ENCODE results near the gene TTC31. TPM values are rescaled to one million over a fixed set of nuclear protein-coding genes. Genes with fewer than 3 reads are reported as not detected.
"Not testable (repeated sequence)": the region's sequence is repeated elsewhere in the genome, so short reads cannot be mapped to it uniquely, and the experiment has no call there.

Gene TTC31
- total RNA-seq, 3 donors from 2014 or later: 27.2 to 34.1 (median 30.9) TPM

DNA sequence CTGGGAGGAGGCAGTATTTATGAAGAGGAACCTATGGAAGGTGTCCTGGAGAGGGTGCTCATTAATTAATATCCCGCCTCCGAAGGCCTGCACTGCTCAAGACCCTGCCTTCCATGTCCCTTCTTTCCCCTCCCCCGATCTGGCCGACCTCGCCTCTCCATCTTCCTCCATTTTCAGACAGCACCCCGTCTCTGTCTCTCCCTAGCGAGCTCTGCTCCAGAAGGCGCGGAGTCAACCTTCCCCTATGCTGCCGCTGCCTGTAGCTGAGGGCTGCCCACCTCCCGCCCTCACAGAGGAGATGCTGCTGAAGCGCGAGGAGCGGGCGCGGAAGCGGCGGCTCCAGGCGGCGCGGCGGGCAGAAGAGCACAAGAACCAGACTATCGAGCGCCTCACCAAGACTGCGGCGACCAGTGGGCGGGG, 25.7 kb upstream of the TTC31 start:
- H3K4me3 ChIP-seq: peak overlapping the region; percentile 27
- TF ChIP-seq, protein P1, sequence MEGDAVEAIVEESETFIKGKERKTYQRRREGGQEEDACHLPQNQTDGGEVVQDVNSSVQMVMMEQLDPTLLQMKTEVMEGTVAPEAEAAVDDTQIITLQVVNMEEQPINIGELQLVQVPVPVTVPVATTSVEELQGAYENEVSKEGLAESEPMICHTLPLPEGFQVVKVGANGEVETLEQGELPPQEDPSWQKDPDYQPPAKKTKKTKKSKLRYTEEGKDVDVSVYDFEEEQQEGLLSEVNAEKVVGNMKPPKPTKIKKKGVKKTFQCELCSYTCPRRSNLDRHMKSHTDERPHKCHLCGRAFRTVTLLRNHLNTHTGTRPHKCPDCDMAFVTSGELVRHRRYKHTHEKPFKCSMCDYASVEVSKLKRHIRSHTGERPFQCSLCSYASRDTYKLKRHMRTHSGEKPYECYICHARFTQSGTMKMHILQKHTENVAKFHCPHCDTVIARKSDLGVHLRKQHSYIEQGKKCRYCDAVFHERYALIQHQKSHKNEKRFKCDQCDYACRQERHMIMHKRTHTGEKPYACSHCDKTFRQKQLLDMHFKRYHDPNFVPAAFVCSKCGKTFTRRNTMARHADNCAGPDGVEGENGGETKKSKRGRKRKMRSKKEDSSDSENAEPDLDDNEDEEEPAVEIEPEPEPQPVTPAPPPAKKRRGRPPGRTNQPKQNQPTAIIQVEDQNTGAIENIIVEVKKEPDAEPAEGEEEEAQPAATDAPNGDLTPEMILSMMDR (IDR thresholded peaks at IDR 0.05): no peak
- no peaks in the 10 kb centered on the region for H3K36me3 ChIP-seq (ENCODE audit: low read depth)
- DNase-seq (peak in 1 of 3 donors; percentile 48), ATAC-seq (no peak)
- H3K4me1 ChIP-seq (ENCODE audit: low read depth): peaks cover 32% of the 10 kb centered on the region
- no peaks in the 10 kb centered on the region for H3K9me3 ChIP-seq
- intact Hi-C loops (cut with DNase I, micrococcal nuclease): no loop called here

DNA sequence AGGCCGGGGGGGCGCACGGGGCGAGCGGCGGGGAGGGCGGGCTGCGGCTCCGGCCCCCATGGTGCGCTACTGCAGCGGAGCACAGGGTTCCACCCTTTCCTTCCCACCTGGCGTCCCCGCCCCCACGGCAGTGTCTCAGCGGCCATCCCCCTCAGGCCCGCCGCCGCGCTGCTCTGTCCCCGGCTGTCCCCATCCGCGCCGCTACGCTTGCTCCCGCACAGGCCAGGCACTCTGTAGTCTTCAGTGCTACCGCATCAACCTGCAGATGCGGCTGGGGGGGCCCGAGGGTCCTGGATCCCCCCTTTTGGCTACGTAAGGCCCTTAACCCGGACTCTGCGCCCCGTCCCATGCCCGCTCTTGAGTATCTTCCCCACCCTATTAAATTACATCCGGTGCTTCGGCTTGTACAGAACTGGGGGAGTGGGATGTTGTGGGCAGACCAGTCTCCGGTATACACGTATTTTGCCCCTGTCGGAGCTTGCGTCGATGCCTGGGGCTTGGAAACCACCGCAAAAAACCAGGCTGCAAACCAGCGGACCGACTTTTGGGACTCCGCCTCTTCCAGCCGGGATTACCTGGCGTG, 25.2 kb upstream of the TTC31 start:
- H3K36me3 ChIP-seq (ENCODE audit: low read depth): no peaks in the 10 kb centered on the region
- intact Hi-C loops (cut with DNase I, micrococcal nuclease): no loop called here

DNA sequence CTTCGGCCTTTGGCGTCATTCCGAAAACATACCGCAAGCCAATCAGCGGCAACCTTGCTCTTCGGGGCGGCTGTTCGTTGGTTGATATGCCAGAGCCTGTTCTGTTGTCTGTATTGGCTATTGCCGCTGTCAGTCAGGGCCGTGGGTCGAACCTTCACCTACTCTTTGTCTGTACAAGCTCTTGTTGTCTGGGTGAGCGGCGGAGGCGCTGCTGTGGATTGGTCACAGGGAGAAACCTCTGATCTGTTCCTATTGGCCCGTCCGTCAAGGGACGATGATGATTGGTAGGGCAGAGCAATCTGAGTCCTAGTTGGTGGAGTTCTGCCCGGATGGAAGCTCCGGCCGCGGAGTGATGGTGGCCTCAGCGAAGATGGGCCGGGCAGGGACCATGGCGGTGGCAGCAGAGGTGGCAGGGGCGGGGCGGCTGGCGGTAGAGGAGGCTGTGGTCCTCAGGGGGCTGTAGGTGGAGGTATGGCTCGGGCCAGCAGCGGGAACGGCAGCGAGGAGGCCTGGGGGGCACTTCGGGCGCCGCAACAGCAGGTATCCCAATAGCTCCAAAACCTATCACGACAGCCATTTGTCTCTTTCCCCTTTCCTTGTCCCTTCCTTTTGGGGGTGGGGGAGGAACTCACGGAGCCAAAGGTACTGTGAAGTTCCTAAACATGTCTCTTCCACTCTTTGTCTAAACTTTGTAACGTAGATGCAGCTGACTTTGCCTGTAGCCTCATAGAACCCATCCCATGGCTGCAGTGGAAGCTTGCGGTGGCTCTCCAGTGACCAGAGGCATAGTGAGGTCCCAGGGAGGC, 24.5 kb upstream of the TTC31 start, which contains the start of gene WBP1:
TSS of gene WBP1 (plus strand) at position 307 of the 806 bp plus-strand sequence. CDS start at position 472, 165 bp downstream.
- peak within 1 kb of the TSS; percentile 27 for H3K4me3 ChIP-seq
- no peaks in the 10 kb centered on the region for H3K36me3 ChIP-seq (ENCODE audit: low read depth)
- ATAC-seq (peak; percentile 85), DNase-seq (peak; percentile 99 to 100 (median 100))
- intact Hi-C loops (cut with DNase I, micrococcal nuclease): no loop called here
- peaks cover 32% of the 10 kb centered on the region for H3K4me1 ChIP-seq (ENCODE audit: low read depth)
- TF ChIP-seq, protein P1 (IDR thresholded peaks at IDR 0.05): no peak
- no peaks in the 10 kb centered on the region for H3K9me3 ChIP-seq

More for the DNA sequence above, 25.2 kb upstream of the TTC31 start:
- no peaks in the 10 kb centered on the region for H3K9me3 ChIP-seq
- DNase-seq: peak; percentile 83 to 92 (median 89)
- peak overlapping the region; percentile 27 for H3K4me3 ChIP-seq
- peak; percentile 64 for ATAC-seq
- TF ChIP-seq, protein P1 (IDR thresholded peaks at IDR 0.05): no peak
- peaks cover 32% of the 10 kb centered on the region for H3K4me1 ChIP-seq (ENCODE audit: low read depth)

DNA sequence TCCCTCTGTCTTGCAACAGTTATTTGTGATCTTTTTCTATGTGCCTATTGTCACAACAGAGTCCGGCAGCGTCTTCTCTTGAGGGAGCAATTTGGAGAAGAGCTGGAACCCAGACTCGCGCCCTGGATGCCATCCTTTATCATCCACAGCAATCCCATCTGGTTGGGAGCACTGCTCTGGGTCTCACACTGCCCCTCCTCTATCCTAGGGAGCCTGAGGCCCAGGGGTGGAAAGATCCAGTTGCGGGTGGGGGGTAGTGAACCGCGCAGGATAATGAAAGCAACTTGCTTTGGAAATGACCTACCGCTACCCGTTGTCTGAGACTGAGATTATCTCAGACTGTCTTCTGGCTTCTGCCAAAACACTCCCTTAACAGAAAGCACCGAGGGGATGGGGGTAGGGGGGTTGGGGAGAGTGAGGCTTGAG, 23.9 kb upstream of the TTC31 start:
- Histone ChIP-seq H3K4me1 (ENCODE audit: low read depth) (peaks cover 35% of the 10 kb centered on the region), H3K4me3 (no peak overlapping the region), H3K9me3 (no peaks in the 10 kb centered on the region), H3K36me3 (ENCODE audit: low read depth) (no peaks in the 10 kb centered on the region)
- DNase-seq (no peak), ATAC-seq (no peak)
- intact Hi-C loops (cut with DNase I, micrococcal nuclease): no loop called here
- TF ChIP-seq, protein P1 (IDR thresholded peaks at IDR 0.05): no peak

DNA sequence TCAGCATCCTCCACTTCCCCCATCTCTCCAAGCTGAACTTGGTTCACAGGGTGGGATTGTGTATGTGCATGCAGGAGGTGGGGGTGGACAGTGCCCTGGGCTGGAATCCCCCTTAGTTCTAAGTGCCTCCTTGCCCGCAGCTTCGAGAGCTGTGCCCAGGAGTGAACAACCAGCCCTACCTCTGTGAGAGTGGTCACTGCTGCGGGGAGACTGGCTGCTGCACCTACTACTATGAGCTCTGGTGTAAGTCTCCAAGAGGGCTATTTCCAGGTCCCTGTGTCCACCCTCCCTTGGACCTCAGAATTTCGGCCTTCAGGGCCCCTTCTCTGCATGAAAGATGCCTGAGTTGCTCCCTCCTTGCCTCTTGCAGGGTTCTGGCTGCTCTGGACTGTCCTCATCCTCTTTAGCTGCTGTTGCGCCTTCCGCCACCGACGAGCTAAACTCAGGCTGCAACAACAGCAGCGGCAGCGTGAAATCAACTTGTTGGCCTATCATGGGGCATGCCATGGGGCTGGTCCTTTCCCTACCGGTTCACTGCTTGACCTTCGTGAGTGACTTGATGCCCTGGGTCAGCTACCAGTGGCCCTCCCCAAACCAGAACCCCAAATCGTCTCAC, 23.3 kb upstream of the TTC31 start:
- intact Hi-C loops (cut with DNase I, micrococcal nuclease); ATAC-seq; H3K4me3 ChIP-seq: not testable (repeated sequence)

DNA sequence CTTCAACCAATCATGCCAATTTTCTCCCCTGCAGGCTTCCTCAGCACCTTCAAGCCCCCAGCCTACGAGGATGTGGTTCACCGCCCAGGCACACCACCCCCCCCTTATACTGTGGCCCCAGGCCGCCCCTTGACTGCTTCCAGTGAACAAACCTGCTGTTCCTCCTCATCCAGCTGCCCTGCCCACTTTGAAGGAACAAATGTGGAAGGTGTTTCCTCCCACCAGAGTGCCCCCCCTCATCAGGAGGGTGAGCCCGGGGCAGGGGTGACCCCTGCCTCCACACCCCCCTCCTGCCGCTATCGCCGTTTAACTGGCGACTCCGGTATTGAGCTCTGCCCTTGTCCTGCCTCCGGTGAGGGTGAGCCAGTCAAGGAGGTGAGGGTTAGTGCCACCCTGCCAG, 22.7 kb upstream of the TTC31 start:
- peaks cover 35% of the 10 kb centered on the region for H3K4me1 ChIP-seq (ENCODE audit: low read depth)
- H3K9me3 ChIP-seq; intact Hi-C loops (cut with DNase I, micrococcal nuclease); DNase-seq; H3K36me3 ChIP-seq (ENCODE audit: low read depth); ATAC-seq; H3K4me3 ChIP-seq: not testable (repeated sequence)

More for the DNA sequence above, 23.3 kb upstream of the TTC31 start:
- H3K9me3 ChIP-seq; H3K36me3 ChIP-seq (ENCODE audit: low read depth); DNase-seq: not testable (repeated sequence)
- peaks cover 39% of the 10 kb centered on the region for H3K4me1 ChIP-seq (ENCODE audit: low read depth)

Measured in mucosa of descending colon (tissue), 3 donors.